Mammary epithelial cell (primary cell): ENCODE results near the gene PPEF2.

Source experiments
- CTCF ChIP-seq, 2 donors: IDR thresholded peaks in 1 of 2; conservative IDR thresholded peaks in 1 of 2; 2 replicates each; pipeline ENCODE4 v1.5.1; 2011 to 2012; ENCODE audit warnings: inconsistent platforms in 2 of 2, low read length in 2 of 2, mild to moderate bottlenecking in 2 of 2, control low read depth in 1 of 2, low read depth in 1 of 2; ENCODE audit not compliant: insufficient read depth in 1 of 2; ENCODE audit errors: extremely low read depth in 1 of 2
- EZH2 ChIP-seq: IDR thresholded peaks from 2 replicates; pipeline ENCODE4 v1.6.1; 2012; ENCODE audit warnings: low read length, inconsistent platforms, borderline replicate concordance

GRCh38 chr4:75849461-75849860 lies 52.8 kb downstream of the PPEF2 start:
- TF ChIP-seq CTCF (conservative IDR thresholded peaks at IDR 0.05 in 1 of 2, IDR thresholded peaks at IDR 0.05 in 1 of 2; ENCODE audit: extremely low read depth in 1 of 2, insufficient read depth in 1 of 2, low read depth in 1 of 2, low read length in 2 of 2) (no peak), EZH2 (no peak)
